GM21367 (cell line): ENCODE data around the gene CCNT2.
"Not testable (repeated sequence)": the region's sequence is repeated elsewhere in the genome, so short reads cannot be mapped to it uniquely, and the experiment has no call there.

Experiments
- ATAC-seq: cut with Tn5 transposase; IDR thresholded peaks from one replicate; pipeline ENCODE4 v1.9.1; 2021; ENCODE audit not compliant: unreplicated experiment

Gene CCNT2

DNA sequence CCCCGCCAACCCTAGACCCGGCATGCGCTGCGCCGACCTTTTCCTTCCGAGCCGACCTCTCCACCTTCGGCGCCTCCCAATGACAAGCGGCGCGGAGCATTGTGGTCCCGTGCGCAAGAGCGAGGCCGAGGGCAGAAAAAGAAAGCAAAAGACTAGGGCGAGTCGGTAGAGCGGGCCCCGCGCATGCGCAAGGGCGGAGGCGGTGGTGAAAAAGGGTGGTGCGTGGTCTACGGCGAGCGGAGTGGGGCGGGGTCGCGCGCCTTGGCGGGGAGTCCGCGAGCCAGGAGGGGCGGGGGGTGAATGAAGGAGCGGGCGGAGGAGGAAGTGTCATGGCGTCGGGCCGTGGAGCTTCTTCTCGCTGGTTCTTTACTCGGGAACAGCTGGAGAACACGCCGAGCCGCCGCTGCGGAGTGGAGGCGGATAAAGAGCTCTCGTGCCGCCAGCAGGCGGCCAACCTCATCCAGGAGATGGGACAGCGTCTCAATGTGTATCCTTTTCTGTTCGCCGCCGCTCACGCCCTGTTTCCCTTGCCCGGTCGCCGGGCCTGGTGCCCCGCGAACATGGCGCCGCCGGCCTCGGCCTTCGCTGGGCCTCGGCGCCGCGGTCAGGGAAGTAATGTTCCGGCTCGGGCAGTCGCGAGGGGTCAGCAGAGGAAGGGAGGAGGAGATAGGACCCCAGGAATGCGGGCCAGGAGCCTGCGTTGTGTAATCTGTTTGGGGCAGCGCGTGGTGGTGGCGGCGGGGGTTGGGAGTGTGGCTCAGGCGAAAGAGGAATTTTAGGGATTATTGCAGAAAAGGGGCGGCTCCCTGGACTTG, at the start of gene CCNT2:
CCNT2 (plus strand) TSS at position 297 of the 815 bp plus-strand sequence; CDS start at position 330, 33 bp downstream.
- ATAC-seq = peak; percentile 82

GRCh38 chr2:134869946-134870736, 48.5 kb upstream of the CCNT2 start:
- ATAC-seq = no peak

GRCh38 chr2:134873152-134873551, 45.5 kb upstream of the CCNT2 start:
- no peak for ATAC-seq

- no peak for ATAC-seq
Measured at GRCh38 chr2:134875309-134875708, 43.3 kb upstream of the CCNT2 start.

DNA sequence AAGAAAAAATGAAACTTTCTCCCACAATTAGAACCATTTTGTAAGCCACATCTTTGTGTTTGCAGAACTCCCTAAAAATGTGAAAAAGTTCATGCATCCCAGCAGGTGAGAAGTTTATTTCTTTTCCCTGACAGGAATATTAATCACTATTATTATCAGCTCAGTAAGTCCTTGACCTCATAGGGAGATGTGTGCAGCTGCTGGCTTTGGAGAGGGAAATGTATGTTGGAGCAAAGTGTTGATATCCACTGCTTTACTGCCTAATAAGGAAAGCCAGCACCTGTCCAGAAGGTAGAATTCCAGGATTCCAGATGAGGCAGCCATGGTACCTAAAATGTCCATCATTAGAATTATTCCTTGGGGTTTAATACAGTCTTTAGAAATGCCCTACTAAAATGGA, 35.8 kb upstream of the CCNT2 start:
- no peak for ATAC-seq

DNA sequence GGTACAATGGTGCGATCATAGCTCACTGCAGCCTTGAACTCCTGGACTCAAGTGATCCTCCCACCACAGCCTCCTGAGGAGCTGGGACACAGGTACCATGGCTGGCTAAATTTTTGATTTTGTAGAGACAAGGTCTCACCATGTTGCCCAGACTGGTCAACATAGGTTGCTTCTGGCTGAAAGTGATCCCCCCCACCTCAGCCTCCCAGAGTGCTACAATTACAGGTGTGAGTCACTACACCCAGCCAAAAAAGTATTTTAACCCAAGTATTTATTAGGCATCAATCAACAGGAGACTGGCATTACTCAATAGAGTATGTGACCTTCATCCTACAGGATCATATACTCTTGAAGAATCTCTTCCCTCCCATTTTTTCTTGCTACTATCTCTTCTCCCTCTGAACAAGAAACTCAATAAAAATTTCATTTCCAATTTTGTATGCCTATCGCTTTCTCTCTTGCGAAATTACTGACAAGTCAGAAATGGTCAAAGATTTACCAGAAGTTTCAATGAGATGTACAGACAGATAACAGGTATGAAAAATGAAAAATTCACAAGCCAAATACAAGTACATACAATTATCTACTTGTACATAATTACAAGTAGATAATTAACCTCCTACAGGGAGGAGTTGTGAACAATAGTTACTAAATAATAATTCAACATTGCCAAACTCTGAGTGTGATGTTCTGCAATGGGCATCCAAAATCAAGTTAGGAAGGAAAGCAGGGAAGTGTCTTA, 34.9 kb upstream of the CCNT2 start:
- ATAC-seq = no peak

GRCh38 chr2:134884435-134884834, 34.2 kb upstream of the CCNT2 start:
- ATAC-seq = no peak

DNA sequence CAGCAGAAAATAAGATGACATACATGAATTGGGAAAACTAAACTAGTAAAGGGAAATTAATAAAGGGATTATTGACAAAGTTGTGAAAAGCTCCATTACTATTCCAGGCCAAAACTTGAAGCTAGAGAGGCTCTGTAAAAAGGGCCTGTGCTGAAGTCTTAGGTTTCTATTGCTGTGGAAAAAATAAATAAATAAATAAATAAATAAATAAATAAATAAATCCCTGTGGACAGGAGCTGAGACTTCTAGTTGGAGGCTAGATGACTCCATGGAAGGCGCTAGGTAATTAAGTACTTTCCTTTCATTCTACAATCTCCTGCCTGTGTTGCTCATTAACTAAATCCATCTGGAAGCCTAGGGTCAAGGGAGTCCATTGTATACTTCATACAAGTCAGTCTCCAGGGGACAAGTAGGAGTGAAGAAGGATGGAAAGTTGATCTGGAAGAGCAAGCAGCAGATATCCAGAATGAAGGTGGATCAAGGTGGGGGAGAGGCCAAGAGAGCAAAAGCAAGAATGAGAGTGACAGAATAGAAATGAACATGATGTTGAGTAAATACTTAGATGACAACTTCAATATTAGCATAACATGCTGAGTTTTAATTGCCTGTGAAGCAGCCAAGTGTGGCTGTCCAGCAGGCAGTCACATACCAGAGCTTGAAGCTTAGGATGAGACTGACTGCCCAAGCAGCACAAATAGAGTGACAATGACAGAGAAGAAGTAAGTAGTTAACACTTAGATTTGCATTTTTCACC, 26.2 kb upstream of the CCNT2 start:
- ATAC-seq = no peak

- ATAC-seq = no peak
Measured at GRCh38 chr2:134897932-134898331, 20.7 kb upstream of the CCNT2 start.

- ATAC-seq = no peak
Measured at GRCh38 chr2:134899204-134899603, 19.4 kb upstream of the CCNT2 start.

- ATAC-seq = no peak
Measured at GRCh38 chr2:134900151-134900550, 18.5 kb upstream of the CCNT2 start.

DNA sequence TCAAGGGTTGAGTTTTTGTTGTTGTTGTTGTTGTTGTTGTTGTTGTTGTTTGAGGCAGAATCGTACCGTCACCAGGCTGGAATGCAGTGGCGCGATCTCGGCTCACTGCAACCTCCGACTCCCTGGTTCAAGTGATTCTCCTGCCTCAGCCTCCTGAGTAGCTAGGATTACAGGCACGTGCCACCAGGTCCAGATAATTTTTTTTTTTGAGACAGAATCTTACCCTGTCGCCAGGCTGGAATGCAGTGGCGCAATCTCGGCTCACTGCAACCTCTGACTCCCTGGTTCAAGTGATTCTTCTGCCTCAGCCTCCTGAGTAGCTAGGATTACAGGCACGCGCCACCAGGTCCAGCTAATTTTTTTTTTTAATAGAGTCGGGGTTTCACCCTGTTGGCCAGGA, 14.9 kb upstream of the CCNT2 start:
- not testable (repeated sequence) for ATAC-seq

DNA sequence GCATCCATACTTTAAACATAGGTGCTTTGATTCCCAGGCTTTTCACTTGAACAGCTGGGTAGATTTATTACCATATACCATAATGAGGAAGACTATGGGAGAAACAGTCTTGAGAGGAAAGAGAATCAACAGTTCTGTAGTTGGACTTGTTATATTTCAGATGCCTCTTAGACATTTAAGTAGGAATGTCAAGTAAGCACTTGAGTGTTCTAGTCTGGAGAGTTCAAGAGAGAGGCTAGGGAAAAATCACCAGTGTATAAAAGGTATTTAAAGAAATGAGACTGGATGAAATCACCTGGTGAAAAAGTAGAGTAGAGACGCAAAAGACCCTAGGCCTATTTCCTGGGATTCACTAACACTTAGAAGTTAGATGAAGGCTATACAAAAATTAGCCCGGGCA, 13.5 kb upstream of the CCNT2 start:
- no peak for ATAC-seq

DNA sequence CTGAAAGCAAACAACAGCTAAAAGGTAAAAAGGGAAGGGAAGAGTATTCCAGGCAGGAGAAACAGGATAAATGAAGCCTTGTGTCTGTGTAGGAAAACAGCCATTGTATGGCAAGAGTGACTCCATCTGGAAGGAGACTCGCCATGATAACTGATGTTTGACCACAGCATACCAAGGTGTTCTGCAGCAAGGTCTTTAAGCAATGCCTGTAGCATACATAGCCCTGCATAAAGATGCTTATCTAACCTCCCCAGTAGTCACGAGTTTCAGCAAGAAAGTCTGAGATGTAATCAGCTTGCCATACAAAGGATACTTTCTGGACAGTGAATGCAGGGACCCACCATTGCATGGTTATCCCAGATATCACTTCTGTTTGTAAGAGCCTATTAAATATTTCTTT, 11.9 kb upstream of the CCNT2 start:
- ATAC-seq = no peak

DNA sequence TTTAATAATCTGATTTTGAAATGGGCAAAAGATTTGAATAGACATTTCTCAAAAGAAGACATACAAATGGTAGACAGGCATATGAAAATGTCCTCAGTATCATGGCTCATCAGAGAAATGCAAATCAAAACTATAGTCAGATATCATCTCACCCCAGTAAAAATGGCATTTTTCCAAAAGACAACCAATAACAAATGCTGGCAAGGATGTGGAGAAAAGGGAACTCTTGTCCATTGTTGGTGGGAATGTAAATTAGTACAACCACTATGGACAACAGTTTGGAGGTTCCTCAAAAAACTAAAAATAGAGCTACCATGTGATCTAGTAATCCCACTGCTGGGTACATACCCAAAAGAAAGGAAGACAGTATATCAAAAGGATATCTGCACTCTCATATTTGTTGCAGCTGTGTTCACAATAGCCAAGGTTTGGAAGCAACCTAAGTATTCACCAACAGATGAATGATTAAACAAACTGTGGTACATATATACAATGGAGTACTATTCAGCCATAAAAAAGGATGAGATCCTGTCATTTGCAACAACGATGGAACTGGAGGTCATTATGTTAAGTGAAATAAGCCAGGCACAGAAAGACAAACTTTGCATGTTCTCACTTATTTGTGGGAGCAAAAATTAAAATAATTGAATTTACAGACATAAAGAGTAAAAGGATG, 11.0 kb upstream of the CCNT2 start:
- ATAC-seq = not testable (repeated sequence)

- ATAC-seq = no peak
Measured at GRCh38 chr2:134910763-134911399, 7.7 kb upstream of the CCNT2 start.

DNA sequence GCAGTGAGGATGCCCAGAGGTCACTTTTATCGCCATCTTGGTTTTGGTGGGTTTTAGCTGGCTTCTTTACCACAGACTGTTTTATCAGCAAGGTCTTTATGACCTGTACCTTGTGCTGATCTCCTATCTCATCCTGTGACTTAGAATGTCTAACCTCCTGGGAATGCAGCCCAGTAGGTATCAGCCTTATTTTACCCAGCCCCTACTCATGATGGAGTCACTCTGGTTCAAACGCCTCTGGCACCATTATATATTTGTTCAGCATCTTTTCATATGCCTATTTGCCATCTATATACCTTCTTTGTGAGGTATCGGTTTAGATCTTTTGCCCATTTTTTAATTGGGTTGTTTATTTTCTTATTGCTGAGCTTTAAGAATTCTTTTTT, 7.2 kb upstream of the CCNT2 start:
- no peak for ATAC-seq

DNA sequence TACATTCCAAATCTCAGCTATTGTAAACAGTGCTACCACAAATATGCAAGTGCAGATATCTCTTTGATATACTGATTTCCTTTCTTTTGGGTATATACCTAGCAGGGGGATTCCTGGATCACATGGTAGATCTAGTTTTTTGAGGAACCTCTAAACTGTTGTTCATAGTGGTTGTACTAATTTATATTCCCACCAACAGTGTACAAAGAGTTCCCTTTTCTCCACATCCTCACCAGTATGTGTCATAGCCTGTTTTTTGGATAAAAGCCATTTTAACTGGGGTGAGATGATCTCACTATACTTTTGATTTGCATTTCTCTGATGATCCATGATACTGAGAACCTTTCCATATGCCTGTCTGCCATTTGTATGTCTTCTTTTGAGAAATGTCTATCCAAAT, 6.3 kb upstream of the CCNT2 start:
- no peak for ATAC-seq

DNA sequence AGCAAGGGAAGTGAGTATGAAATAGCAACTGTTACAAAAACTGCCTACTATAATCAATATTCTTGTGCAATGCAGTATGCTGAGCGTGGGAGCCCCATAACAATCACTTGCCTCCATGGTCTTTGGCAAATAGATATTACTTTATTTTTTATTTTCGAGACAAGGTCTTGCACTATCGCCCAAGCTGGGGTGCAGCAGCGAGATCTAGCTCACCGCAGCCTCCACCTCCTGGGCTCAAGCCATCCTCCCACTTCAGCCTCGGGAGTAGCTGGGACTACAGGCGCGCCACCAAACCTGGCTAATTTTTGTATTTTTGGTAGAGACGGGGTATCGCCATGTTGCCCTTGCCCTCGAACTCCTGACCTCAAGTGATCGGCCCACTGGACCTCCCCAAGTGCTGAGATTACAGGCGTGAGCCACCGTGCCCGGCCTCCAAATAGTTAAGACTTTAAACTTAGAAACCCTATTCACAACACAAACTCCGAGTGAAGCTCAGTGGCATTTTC, 1.2 kb upstream of the CCNT2 start:
- ATAC-seq = no peak
